HepG2 (cell line): ENCODE measurements around the gene ACE. TPM values are rescaled to one million over a fixed set of nuclear protein-coding genes. Genes with fewer than 3 reads are reported as not detected.

Source experiments
- ATAC-seq: fragments of 200-7000 bp; cut with Tn5 transposase; 3 replicates; pipeline ENCODE4 v1.9.1; 2020; ENCODE audit warnings: mild to moderate bottlenecking, moderate library complexity
- BruUV-seq: library from RNA; stranded (reverse); fragments of 400-500 nt; replicated peaks from 2 replicates; lab custom pipeline; 2021; lab: Mats Ljungman, UMichigan
- CTCF ChIA-PET: fragments of 300-600 bp; formaldehyde crosslinking; extraction: SDS; loops from one replicate; lab custom pipeline; 2021; ENCODE audit warnings: low total read pairs, inconsistent platforms, low intra/inter-chr PET ratio; lab: Yijun Ruan, JAX
- POLR2A ChIA-PET: fragments of 350-600 bp; sonication (Branson Sonifier 250); formaldehyde crosslinking; loops from one replicate; lab custom pipeline; 2020; ENCODE audit warnings: antibody characterized with exemption, inconsistent platforms; lab: Yijun Ruan, JAX
- DNase-seq: peaks from one replicate; pipeline ENCODE4 v3.0.0-alpha.2; 2015; ENCODE audit warnings: low spot score
- FAIRE-seq: peaks from 3 replicates; lab custom pipeline; 2011; peaks lifted over from hg19 to GRCh38; lab: Jason Lieb, UNC
- H2AFZ ChIP-seq: one replicate; pipeline ENCODE4 v1.6.1; 2011; ENCODE audit warnings: low read length, inconsistent platforms
- H3K27ac ChIP-seq: fragments of 300-600 bp; 3 replicates; pipeline ENCODE4 v1.8.0; 2011; ENCODE audit warnings: mixed run types, mild to moderate bottlenecking, mixed read lengths, low read length, inconsistent platforms; ENCODE audit not compliant: insufficient read depth; ENCODE audit errors: extremely low read length
- H3K27me3 ChIP-seq, 2 experiments: fragments of 200-600 bp in 1 of 2; 2 replicates in 1 of 2; 3 replicates in 1 of 2; pipeline versions ENCODE4 v1.6.0 to v1.8.0; 2011; ENCODE audit warnings: low read length in 2 of 2, mild to moderate bottlenecking in 2 of 2, moderate library complexity in 2 of 2, inconsistent platforms in 1 of 2; ENCODE audit not compliant: insufficient read depth in 2 of 2, control insufficient read depth in 1 of 2
- H3K36me3 ChIP-seq, 2 experiments: fragments of 200-600 bp in 1 of 2; replicated peaks in 1 of 2; 2 replicates in 1 of 2; 3 replicates in 1 of 2; pipeline versions ENCODE4 v1.5.1 to v1.8.0; 2011; ENCODE audit warnings: low read length in 2 of 2, inconsistent platforms in 1 of 2; ENCODE audit not compliant: insufficient read depth in 2 of 2, control insufficient read depth in 1 of 2
- H3K4me1 ChIP-seq: 2 replicates; pipeline ENCODE4 v1.5.1; 2012; ENCODE audit warnings: low read length, inconsistent platforms; ENCODE audit not compliant: insufficient read depth
- H3K4me2 ChIP-seq: 2 replicates; pipeline ENCODE4 v1.6.0; 2011; ENCODE audit warnings: low read depth, low read length, inconsistent platforms
- H3K4me3 ChIP-seq, 3 experiments: fragments of 200-600 bp in 1 of 3; sonication (generic), shearing (Covaris generic) in 1 of 3; replicated peaks in 1 of 3; 2 replicates each; pipeline ENCODE4 v1.5.1; 2011 to 2016; ENCODE audit warnings: low read length in 3 of 3, inconsistent platforms in 2 of 3, low read depth in 2 of 3, mild to moderate bottlenecking in 2 of 3, control low read depth in 1 of 3, mixed read lengths in 1 of 3; ENCODE audit not compliant: insufficient read depth in 1 of 3
- H3K79me2 ChIP-seq: one replicate; pipeline ENCODE4 v1.6.1; 2011; ENCODE audit warnings: low read length, inconsistent platforms; ENCODE audit not compliant: insufficient read depth
- H3K9ac ChIP-seq: 2 replicates; pipeline ENCODE4 v1.6.0; 2011; ENCODE audit warnings: mild to moderate bottlenecking, low read depth, low read length, inconsistent platforms; ENCODE audit not compliant: insufficient read depth
- H3K9me3 ChIP-seq: 2 replicates; pipeline ENCODE4 v1.5.1; 2012; ENCODE audit warnings: mild to moderate bottlenecking, low read length
- H4K20me1 ChIP-seq: 2 replicates; pipeline ENCODE4 v1.6.0; 2011; ENCODE audit warnings: inconsistent platforms, mild to moderate bottlenecking, low read length, moderate library complexity; ENCODE audit not compliant: insufficient read depth
- GTF2F1 ChIP-seq: fragments of 150-350 bp; IDR thresholded peaks from 2 replicates; pipeline ENCODE4 v1.6.1; 2014; ENCODE audit warnings: low read length
- MZF1 ChIP-seq: sonication (generic); formaldehyde crosslinking; IDR thresholded peaks from 2 replicates; pipeline ENCODE4 v1.8.1; 2023; ENCODE audit warnings: mild to moderate bottlenecking, missing genetic modification reagents, borderline replicate concordance
- NKX3-1 ChIP-seq: sonication (generic); formaldehyde crosslinking; IDR thresholded peaks from 2 replicates; pipeline ENCODE4 v1.5.0; 2020; ENCODE audit warnings: missing genetic modification reagents
- NR2F6 ChIP-seq, 2 experiments: IDR thresholded peaks; 2 replicates each; pipeline ENCODE4 v1.6.1; 2016; ENCODE audit warnings: antibody characterized with exemption in 1 of 2, mild to moderate bottlenecking in 1 of 2
- POLR2A ChIP-seq, 2 experiments: IDR thresholded peaks; 2 replicates each; pipeline ENCODE4 v1.6.1; 2011; ENCODE audit warnings: low read depth in 2 of 2, low read length in 2 of 2, mild to moderate bottlenecking in 1 of 2, moderate library complexity in 1 of 2; ENCODE audit not compliant: insufficient read depth in 1 of 2
- PRDM10 ChIP-seq: sonication (generic); formaldehyde crosslinking; IDR thresholded peaks from 2 replicates; pipeline ENCODE4 v1.4.0; 2020; ENCODE audit warnings: low read depth, missing genetic modification reagents
- SCMH1 ChIP-seq: sonication (generic); formaldehyde crosslinking; IDR thresholded peaks from 2 replicates; pipeline ENCODE4 v1.9.0; 2021; ENCODE audit warnings: missing genetic modification reagents, mild to moderate bottlenecking, borderline replicate concordance
- TCF7 ChIP-seq: sonication (generic); IDR thresholded peaks from 2 replicates; pipeline ENCODE4 v1.6.1; 2016; ENCODE audit warnings: antibody characterized with exemption, low read depth
- ZMYM3 ChIP-seq: sonication (generic); formaldehyde crosslinking; IDR thresholded peaks from 2 replicates; pipeline ENCODE4 v1.5.1; 2020; ENCODE audit warnings: mild to moderate bottlenecking, missing genetic modification reagents
- ZNF441 ChIP-seq: sonication (generic); formaldehyde crosslinking; IDR thresholded peaks from 2 replicates; pipeline ENCODE4 v1.7.0; 2021; ENCODE audit warnings: missing genetic modification reagents, borderline replicate concordance
- ZNF484 ChIP-seq: sonication (generic); formaldehyde crosslinking; IDR thresholded peaks from 2 replicates; pipeline ENCODE4 v1.5.1; 2020; ENCODE audit warnings: mild to moderate bottlenecking, low read depth, missing genetic modification reagents, borderline replicate concordance
- ZNF780A ChIP-seq: sonication (generic); formaldehyde crosslinking; IDR thresholded peaks from 2 replicates; pipeline ENCODE4 v1.8.0; 2022; ENCODE audit warnings: mild to moderate bottlenecking, missing genetic modification reagents, moderate library complexity
- ZNF800 ChIP-seq: sonication (generic); formaldehyde crosslinking; IDR thresholded peaks from 2 replicates; pipeline ENCODE4 v1.4.0; 2020; ENCODE audit warnings: missing genetic modification reagents
- WGBS: methylation state at CpG from one replicate; pipeline ENCODE4 v1.1.6; 2017; ENCODE audit warnings: low lambda C conversion rate; 5-methylcytosine and 5-hydroxymethylcytosine counted together
- in situ Hi-C: cut with HindIII; loops from 2 replicates; pipeline ENCODE4 v1.10.0; 2017; ENCODE audit warnings: low pct_unique_long_range_greater_than_20kb; ENCODE audit not compliant: extremely low pct_ligation_motif_present
- intact Hi-C: fragments of 100-400 bp; cut with micrococcal nuclease; formaldehyde crosslinking; loops from one replicate; pipeline ENCODE4 v1.10.0; 2022; ENCODE audit not compliant: unreplicated experiment
- polyA plus RNA-seq, 8 experiments: library from polyadenylated mRNA; depleted of rRNA in 3 of 8; stranded (reverse) in 7 of 8; unstranded in 1 of 8; fragments of >200 nt; fragmentation: Illumina TruSeq in 4 of 8; extraction: Trizol in 4 of 8; gene quantifications; 2 replicates each; pipeline versions ENCODE4 v1.2.1 to v1.2.3, GENCODE V29; 2011 to 2016; ENCODE audit warnings: low read depth in 4 of 8, missing spikeins in 1 of 8, mixed read lengths in 1 of 8; ENCODE audit not compliant: insufficient read depth in 1 of 8
- total RNA-seq, 5 experiments: library from RNA; depleted of rRNA; stranded (reverse); fragments of >200 nt; fragmentation: Illumina TruSeq; extraction: Trizol; gene quantifications; 2 replicates each; pipeline ENCODE4 v1.2.3, GENCODE V29; 2016; ENCODE audit warnings: low read depth in 1 of 5

Gene ACE
- total and polyA plus RNA-seq, 2 of the 13 experiments (the other 11 are each of a cell fraction or from before 2014, with no cell fraction given) = 0.08 to 0.13 TPM

- H4K20me1 ChIP-seq = no peaks in the 10 kb centered on the region
- ChIA-PET POLR2A (no interaction called here), CTCF (no interaction called here)
- no peak overlapping the region for H3K4me2 ChIP-seq
- H3K4me3 ChIP-seq = no peak overlapping the region
- ATAC-seq (no peak), FAIRE-seq (no peak), DNase-seq (no peak)
- no TSS peak for BruUV-seq
- WGBS = 61% methylated on average over 45 of the region's 46 CpGs
- in situ Hi-C loops = no loop called here
- no peak overlapping the region for H3K27ac ChIP-seq
- no peak overlapping the region for H2AFZ ChIP-seq
- H3K4me1 ChIP-seq = peaks cover 34% of the 10 kb centered on the region
- H3K9ac ChIP-seq = no peak overlapping the region
- no peaks in the 10 kb centered on the region for H3K79me2 ChIP-seq
- peaks cover 1 to 17% of the 10 kb centered on the region in 2 experiments; a peak in 2 of 5 replicates for H3K27me3 ChIP-seq
- TF ChIP-seq ZNF800 (no peak), MZF1 (CRISPR knock-in tag) (no peak), TCF7 (no peak), ZMYM3 (CRISPR knock-in tag) (no peak), NKX3-1 (no peak), SCMH1 (no peak), NR2F6 (IDR thresholded peaks at IDR 0.05) (no peak), NR2F6 (CRISPR knock-in tag; IDR thresholded peaks at IDR 0.05) (no peak), POLR2A (IDR thresholded peaks at IDR 0.05; ENCODE audit: insufficient read depth in 1 of 2, low read depth in 2 of 2, low read length in 2 of 2) (no peak), PRDM10 (CRISPR knock-in tag) (no peak), ZNF780A (CRISPR knock-in tag) (no peak), ZNF441 (CRISPR knock-in tag) (no peak), ZNF484 (no peak), GTF2F1 (no peak)
- H3K36me3 ChIP-seq = no peaks in the 10 kb centered on the region
- H3K9me3 ChIP-seq = no peaks in the 10 kb centered on the region
- intact Hi-C loops = no loop called here
These were observed 38.5 kb upstream of the ACE start for GRCh38 chr17:63438092-63439051.
